HepG2 (cell line): Measurements from ENCODE around the gene RAD51D. TPM values are rescaled to one million over a fixed set of nuclear protein-coding genes. Genes with fewer than 3 reads are reported as not detected.

Experiments used
- MZF1 ChIP-seq: sonication (generic); formaldehyde crosslinking; IDR thresholded peaks from 2 replicates; pipeline ENCODE4 v1.8.1; 2023; ENCODE audit warnings: mild to moderate bottlenecking, missing genetic modification reagents, borderline replicate concordance
- NAIF1 ChIP-seq: sonication (generic); formaldehyde crosslinking; IDR thresholded peaks from 2 replicates; pipeline ENCODE4 v1.5.0; 2020; ENCODE audit warnings: mild to moderate bottlenecking, missing genetic modification reagents, borderline replicate concordance
- SALL1 ChIP-seq: sonication (generic); formaldehyde crosslinking; IDR thresholded peaks from 2 replicates; pipeline ENCODE4 v1.8.0; 2022; ENCODE audit warnings: mild to moderate bottlenecking, missing genetic modification reagents
- TEAD3 ChIP-seq: optimal IDR thresholded peaks from 2 replicates; pipeline ENCODE3; 2016; ENCODE audit warnings: borderline replicate concordance
- ZNF260 ChIP-seq: sonication (generic); formaldehyde crosslinking; IDR thresholded peaks from 2 replicates; pipeline ENCODE4 v1.4.0; 2020; ENCODE audit warnings: missing genetic modification reagents, low read depth, mild to moderate bottlenecking, borderline replicate concordance
- polyA plus RNA-seq, 8 experiments: library from polyadenylated mRNA; depleted of rRNA in 3 of 8; stranded (reverse) in 7 of 8; unstranded in 1 of 8; fragments of >200 nt; fragmentation: Illumina TruSeq in 4 of 8; extraction: Trizol in 4 of 8; gene quantifications; 2 replicates each; pipeline versions ENCODE4 v1.2.1 to v1.2.3, GENCODE V29; 2011 to 2016; ENCODE audit warnings: low read depth in 4 of 8, missing spikeins in 1 of 8, mixed read lengths in 1 of 8; ENCODE audit not compliant: insufficient read depth in 1 of 8
- total RNA-seq, 5 experiments: library from RNA; depleted of rRNA; stranded (reverse); fragments of >200 nt; fragmentation: Illumina TruSeq; extraction: Trizol; gene quantifications; 2 replicates each; pipeline ENCODE4 v1.2.3, GENCODE V29; 2016; ENCODE audit warnings: low read depth in 1 of 5
- TF ChIP-seq, protein P1 (sequence below): sonication (generic); formaldehyde crosslinking; IDR thresholded peaks from 2 replicates; pipeline ENCODE4 v1.5.1; 2020; ENCODE audit warnings: mild to moderate bottlenecking, missing genetic modification reagents, borderline replicate concordance

Gene RAD51D
- total and polyA plus RNA-seq, 2 of the 13 experiments (the other 11 are each of a cell fraction or from before 2014, with no cell fraction given), result 6.7 to 13.1 TPM

DNA sequence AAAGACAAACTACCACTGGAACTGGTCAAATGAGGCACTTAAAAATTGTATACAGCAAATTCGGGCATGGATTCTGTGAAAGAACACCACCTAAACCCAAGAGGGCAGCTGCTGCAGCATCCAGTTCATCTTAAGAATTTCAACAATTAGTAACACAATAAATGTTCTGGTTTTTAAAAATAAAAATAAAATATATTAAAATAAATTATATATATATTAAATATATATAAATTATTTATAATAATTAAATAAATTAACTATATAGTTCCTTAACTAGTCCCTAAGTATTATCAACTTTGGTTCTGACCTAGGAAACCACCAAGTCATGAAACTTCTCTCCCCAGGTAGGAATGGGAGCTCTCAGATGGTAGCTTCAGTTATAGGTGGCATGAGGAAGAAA, 42.8 kb downstream of the RAD51D start (continued):
- TF ChIP-seq, protein P1, sequence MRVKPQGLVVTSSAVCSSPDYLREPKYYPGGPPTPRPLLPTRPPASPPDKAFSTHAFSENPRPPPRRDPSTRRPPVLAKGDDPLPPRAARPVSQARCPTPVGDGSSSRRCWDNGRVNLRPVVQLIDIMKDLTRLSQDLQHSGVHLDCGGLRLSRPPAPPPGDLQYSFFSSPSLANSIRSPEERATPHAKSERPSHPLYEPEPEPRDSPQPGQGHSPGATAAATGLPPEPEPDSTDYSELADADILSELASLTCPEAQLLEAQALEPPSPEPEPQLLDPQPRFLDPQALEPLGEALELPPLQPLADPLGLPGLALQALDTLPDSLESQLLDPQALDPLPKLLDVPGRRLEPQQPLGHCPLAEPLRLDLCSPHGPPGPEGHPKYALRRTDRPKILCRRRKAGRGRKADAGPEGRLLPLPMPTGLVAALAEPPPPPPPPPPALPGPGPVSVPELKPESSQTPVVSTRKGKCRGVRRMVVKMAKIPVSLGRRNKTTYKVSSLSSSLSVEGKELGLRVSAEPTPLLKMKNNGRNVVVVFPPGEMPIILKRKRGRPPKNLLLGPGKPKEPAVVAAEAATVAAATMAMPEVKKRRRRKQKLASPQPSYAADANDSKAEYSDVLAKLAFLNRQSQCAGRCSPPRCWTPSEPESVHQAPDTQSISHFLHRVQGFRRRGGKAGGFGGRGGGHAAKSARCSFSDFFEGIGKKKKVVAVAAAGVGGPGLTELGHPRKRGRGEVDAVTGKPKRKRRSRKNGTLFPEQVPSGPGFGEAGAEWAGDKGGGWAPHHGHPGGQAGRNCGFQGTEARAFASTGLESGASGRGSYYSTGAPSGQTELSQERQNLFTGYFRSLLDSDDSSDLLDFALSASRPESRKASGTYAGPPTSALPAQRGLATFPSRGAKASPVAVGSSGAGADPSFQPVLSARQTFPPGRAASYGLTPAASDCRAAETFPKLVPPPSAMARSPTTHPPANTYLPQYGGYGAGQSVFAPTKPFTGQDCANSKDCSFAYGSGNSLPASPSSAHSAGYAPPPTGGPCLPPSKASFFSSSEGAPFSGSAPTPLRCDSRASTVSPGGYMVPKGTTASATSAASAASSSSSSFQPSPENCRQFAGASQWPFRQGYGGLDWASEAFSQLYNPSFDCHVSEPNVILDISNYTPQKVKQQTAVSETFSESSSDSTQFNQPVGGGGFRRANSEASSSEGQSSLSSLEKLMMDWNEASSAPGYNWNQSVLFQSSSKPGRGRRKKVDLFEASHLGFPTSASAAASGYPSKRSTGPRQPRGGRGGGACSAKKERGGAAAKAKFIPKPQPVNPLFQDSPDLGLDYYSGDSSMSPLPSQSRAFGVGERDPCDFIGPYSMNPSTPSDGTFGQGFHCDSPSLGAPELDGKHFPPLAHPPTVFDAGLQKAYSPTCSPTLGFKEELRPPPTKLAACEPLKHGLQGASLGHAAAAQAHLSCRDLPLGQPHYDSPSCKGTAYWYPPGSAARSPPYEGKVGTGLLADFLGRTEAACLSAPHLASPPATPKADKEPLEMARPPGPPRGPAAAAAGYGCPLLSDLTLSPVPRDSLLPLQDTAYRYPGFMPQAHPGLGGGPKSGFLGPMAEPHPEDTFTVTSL, result no peak
- TF ChIP-seq TEAD3 (CRISPR knock-in tag), result no peak
- TF ChIP-seq NAIF1 (CRISPR knock-in tag), result no peak
- no peak for TF ChIP-seq SALL1
- TF ChIP-seq MZF1 (CRISPR knock-in tag), result no peak
- TF ChIP-seq ZNF260 (CRISPR knock-in tag), result no peak
